ENCODE data around the gene NDOR1.

Gene NDOR1

DNA sequence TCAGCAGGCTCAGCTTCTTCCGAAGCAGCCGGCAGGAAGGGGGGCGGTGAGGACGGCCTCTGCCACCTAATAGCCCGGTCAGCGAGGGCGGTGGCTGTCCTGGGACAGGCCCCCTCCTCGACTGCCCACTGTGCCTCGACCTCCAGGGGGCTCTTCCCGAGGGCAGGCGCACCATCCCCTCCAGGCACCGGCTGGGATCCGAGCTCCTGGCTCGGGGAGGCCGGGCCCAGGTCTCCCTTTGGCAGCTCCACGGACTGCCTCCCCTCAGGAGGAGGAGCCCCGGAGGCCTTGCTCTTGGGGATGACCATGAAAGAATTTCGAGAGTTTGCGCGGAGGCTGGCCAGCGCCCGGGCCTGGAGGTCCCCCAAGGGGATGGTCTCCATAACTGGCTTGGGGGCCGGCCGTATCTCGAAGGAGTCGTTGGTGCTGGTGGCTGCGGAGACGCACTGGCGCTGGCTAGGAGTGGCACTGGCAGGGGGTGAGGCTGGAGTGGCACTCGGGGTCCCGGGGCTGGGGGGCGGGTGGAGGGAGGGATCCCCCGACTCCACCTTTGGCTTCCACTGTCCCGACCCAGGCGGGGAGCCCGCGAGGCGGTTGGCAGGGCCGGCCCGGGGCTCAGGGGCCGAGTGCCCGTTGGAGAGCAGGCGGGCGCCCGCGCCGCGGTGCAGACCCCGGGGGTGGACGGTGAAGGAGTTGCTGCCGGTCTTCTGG lies 5.9 kb upstream of the NDOR1 start:
- DNase-seq = no peak

DNA sequence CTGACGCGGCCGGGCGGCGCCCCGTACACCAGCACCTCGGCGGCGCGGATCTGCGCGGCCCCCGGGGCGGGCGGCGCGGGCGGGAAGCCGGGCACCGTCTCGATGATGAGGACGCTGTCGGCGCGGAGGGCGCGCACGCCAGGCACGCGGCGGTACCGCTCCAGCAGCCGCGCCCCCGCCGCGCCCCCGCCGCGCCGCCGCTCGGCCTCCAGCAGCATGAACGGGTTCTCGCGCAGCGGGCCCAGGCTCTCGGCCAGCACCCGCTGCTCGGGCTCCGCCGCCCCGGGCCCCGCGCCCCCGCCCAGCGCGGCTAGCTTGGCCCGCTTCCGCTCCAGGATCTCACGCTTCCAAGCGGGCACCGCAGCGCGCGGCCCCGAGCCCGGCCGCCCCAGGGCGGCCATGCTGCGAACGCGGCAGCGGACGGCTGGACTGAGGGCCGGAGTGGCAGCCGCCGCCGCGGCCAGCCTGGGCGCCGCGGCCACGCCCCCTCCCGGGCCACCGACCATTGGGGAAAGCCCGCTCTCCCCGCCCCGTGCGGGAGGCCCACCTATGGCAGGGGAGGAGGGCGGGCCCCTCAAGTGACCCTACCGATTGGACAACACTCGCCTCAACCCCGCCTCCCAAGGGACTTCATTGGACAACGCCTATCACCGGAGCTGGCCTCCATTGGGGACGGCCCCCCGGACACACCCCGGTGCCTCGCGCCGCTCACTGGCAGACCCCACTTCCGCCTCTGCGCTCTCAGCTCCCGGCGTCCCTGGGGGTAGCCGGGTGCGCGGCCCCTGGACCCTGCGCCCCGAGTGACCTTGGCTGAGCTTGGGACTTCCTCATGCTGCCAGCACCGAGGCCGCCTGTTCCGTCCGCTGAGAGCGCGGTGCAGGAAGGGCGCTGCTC lies 4.9 kb upstream of the NDOR1 start, which contains the start of gene TPRN:
TSS of gene TPRN (minus strand) at position 431 of the 894 bp plus-strand sequence. CDS start at position 401, 30 bp downstream.
- DNase-seq = peak; percentile 95

DNA sequence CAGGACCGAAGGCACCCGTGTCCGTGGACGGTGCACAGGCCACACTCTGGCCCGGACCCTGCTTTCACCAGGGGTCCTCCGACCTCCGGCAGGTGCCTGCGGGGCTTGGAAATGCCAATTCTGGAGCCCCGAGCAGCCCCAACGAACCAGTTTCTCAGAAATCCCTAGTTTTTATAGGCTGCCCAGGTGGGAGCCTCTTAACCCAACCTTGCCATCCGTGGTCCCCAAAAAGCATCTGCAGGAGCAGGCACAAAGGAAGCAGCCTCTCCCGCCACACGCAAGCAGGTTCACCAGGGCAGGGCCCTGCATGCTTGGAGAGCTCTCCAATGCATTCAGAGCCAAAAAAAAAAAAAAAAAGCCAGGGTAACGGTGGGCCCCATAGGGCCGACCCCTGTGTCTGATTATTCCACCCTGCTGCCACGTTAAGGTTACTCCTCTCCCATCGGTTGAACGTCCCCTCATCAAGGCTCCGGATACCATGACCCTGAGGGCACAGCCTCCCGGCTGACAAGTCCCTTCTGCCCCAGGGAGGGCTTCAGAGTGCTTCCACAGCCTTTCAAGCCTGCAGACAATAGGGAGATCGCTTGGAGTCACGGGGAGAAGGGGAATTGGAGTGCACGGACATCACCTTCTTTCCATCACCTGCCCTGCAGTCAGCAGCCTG lies 4.2 kb upstream of the NDOR1 start:
- no peak for DNase-seq

DNA sequence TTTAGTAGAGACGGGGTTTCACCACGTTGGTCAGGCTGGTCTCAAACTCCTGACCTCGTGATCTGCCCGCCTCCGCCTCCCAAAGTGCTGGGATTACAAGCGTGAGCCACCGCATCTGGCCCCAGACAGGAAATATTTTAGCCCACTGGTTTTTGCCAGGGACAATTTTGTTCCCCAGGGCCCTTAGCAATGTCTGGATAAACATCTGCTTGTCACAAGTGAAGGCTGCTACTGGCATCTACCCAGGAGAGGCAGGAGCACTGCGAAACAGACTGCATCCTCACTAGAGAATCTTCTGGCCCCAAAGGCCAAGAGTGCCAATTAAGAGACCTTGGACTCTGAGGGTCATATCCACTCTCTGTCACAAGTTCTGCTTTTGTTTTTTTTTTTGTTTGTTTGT lies 2.5 kb upstream of the NDOR1 start:
- DNase-seq = no peak

DNA sequence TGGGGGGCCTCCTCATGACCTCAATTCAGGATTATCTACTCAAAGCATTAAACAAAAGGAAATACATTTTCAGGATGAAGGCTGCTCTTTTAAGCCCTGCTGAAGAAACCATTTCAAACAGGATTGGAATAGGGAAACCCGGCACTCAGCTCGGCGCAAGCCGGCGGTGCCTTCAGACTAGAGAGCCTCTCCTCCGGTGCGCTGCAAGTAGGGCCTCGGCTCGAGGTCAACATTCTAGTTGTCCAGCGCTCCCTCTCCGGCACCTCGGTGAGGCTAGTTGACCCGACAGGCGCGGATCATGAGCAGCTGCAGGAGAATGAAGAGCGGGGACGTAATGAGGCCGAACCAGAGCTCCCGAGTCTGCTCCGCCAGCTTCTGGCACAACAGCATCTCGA lies 772 bp upstream of the NDOR1 start:
- no peak for DNase-seq

DNA sequence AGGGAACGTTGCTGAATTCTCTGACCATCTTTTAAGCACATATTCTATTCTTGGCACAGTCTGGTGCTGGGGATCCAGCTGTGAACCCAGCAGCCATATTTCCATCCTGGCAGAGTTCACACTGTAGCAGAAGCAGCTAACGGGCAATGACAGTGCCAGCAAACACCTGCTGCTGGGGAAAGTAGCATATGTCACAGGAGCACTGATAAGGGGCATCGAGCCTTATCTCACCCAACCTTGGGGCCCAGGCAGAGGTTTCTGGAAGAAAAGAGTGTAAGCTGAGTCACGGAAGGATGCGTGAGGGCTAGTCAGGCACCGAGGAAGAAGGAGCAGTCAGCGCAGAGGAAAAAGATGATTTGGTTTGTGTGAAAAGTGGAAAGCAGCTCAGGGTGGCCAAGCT lies 1.1 kb downstream of the NDOR1 start:
- DNase-seq = no peak

DNA sequence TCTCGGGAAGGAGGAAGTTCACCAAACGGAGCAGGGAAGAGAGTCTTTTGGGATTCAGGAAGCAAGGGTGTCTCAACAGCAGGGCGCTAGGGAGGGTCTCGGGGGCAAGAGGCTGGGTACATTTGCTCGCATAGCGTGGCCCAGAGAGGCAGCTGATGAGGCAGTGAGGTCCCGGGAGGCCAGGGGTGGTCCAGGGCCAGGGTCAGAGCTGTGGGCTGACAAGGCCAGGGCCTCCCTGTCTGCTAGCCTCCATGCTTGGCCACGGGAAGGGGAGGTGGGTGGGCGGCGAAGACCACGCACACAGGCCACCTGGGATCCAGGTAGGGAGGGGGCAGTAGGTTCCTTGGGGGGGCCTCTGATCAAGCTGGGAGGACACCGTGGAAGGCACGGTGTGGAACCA lies 6.0 kb downstream of the NDOR1 start:
- DNase-seq = no peak

DNA sequence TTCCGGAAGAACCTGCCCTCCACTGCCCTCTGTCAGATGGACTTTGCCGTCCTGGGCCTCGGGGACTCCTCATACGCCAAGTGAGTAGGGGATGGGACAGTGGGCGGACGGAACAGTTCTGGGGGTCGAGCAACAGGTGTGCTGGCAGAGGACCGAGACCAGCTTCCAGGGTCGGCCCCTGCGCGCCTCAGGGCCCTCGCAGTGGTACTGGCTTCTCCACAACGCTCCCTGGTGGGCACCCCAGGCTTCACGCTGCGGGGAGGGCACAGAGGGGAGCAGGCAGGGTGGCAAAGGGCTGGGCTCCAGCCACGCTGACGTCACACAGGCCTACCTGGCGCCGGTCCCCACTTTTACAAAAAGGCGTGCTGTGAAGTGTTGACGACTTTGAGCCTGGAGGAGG lies 7.0 kb downstream of the NDOR1 start:
- no peak for DNase-seq

DNA sequence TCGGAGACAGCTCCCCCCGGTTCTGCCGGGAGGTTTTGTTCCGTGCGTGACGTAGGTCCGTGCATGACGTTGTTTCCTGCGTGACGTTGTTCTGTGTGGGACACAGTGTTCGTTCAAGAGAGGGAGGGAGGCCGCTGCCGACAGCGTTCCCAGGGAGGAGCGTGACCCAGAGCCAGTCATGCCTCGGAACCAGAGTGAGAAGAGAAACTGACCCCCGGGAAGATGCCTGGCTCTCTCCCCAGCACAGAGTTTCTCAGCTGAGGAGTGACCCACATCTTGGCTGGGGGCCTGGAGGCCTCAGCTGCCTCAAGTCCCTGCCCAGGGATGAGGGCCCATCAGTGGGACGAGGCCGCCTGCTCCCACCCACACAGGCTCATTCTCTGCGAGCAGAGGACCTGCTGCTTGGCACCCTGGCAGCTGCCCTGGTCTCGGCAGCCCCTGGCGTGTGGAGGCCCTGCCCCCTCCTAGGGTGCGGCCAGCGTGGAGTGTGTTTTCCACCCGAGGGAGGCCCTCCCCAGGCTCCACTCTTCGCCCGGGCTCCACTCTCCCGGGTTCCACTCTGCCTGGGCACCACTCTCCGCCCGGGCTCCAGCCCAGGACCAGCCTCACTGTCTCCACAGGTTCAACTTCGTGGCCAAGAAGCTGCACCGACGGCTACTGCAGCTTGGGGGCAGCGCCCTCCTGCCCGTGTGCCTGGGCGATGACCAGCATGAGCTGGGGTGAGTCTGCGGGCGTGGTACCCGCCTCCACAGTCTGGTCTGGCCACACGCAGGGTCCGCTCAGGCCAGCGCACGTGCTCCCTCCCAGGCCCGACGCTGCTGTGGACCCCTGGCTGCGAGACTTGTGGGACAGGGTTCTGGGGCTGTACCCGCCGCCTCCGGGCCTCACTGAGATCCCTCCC lies 7.9 kb downstream of the NDOR1 start:
- DNase-seq = no peak

DNA sequence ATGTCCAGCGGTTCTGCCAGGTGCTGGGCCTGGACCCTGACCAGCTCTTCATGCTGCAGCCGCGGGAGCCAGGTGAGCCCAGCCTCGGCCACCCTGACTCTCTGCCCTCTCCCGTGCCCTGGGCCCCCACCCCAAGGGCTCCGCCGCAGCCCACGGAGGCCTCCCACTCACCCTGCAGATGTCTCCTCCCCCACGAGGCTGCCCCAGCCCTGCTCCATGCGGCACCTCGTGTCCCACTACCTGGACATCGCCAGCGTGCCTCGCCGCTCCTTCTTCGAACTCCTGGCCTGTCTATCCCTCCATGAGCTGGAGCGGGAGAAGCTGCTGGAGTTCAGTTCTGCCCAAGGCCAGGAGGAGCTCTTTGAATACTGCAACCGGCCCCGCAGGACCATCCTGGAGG lies 9.1 kb downstream of the NDOR1 start:
- no peak for DNase-seq

DNA sequence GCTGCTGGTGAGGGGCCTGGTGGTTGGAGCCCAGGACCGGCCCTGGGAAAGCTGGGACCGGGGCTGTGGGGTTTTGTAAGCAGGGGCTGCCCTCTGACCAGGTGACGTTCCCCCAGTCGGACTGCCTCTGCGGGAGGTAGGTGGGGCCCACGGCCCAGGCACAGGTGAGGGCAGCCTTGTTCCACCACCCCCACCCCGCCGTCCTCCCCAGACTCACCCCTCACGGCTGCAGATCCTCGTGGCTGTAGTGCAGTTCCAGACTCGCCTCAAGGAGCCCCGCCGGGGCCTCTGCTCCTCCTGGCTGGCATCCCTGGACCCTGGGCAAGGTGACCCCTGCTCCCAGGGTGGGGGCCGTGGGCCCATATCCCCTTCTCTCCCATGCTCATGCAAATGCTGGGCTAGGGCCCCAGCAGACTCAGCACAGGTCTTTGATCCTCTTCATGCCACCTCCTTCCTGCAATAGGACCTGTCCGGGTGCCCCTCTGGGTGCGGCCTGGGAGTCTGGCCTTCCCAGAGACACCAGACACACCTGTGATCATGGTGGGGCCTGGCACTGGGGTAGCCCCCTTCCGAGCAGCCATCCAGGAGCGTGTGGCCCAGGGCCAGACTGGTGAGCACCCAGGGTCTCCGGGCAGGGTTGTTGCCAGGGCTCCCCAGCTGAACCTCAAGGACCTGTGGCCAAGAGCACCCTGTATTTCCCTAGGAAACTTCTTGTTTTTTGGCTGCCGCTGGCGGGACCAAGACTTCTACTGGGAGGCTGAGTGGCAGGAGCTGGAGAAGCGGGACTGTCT lies 9.9 kb downstream of the NDOR1 start:
- DNase-seq = no peak

DNA sequence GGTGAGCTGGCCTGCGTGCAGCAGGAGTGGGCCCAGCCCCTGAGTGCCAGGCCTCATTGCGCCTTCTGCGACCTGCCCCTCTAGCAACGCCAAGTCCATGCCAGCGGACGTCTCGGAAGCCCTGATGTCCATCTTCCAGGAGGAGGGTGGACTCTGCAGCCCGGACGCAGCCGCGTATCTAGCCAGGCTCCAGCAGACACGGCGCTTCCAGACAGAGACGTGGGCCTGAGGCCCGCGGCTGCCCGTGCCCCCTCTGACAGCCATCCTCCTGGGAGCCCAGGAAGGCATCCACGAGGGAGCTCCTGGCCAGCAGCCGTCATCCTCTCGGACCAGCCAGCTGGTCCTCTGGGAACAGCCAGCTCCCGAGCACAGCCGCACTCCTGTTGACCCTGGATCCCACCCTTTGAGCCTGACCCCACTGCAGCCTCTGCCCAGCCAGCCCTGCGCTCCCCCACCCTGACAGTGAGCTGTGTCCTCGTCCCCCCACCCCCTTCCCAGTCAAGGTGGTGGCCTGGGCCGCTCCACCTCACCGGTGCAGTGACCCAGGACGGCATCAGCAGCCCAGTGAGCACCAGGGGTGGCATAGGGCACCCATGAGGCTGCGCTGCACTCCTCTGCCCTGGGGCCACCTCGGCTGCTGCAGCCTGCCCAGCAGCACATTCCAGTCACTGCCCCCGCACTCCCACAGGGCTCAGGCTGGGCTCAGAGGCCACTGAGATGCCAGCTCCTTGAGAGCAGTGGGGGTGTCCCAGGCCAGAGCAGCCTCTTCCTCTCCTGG lies 10.9 kb downstream of the NDOR1 start:
- DNase-seq = no peak

DNA sequence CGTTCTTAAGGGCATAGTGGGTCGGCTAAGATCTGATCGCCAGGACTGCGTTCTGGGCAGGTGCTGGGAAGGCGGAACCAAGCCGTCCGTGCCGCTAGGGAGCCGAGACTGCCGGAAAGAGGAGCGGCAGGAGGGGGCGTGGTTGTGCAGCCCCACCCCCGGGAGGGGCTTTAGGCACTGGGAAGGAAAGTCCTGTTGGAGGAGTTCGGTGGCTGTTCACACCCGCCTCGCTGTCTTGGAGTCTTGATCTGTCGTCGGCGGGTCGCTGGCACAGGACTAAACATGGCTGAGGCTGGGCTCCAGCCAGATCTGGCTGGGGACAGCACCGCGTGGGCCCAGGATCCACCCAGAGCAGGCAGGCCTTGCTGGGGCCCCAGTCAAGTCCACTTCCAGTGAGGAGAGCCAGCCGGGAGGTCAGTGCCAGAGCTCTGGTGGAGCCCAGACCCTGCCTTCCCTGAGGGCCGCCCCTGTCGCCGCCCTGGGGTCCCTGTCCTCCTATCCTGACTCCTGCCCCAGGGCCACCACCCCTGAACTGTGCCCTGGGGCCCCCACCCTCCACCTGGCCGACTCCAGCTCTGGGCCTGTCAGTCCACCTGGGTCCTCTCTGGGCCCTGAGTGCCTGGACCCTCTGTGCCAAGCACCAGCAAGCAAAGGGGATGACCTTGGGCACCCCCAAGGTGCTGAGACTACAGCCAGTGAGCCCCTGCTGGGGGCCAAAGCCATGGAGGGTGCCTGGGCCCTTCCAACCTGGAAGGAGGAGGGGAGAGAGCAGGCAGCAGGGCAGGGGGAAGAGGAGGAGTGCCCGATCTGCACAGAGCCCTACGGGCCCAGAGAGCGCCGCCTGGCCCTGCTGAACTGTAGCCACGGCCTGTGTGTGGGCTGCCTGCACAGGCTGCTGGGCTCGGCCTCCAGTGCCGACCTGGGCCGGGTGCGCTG lies 12.0 kb downstream of the NDOR1 start:
- DNase-seq = no peak

DNA sequence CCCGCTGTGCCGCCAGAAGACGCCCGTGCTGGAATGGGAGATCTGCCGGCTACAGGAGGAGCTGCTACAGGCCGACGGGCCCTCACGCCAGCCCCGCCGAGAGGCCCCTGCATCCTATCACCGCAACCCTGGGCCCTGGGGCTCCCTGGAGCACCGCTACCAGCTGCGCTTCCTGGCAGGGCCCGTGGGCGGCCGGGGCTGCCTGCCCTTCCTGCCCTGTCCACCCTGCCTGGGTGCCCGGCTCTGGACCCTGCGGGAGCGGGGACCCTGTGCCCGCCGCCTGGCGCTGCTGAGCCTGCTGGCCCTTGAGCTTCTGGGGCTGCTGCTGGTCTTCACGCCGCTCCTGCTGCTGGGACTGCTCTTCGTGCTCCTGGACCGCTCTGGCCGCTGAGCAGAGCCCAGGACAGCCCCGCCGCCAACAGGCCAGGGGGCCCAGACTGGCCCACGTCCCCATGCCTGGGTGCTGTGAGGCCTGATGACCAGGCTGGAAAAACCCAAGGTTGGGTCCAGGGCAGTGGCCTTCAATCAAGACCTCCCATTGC lies 12.8 kb downstream of the NDOR1 start:
- no peak for DNase-seq

DNA sequence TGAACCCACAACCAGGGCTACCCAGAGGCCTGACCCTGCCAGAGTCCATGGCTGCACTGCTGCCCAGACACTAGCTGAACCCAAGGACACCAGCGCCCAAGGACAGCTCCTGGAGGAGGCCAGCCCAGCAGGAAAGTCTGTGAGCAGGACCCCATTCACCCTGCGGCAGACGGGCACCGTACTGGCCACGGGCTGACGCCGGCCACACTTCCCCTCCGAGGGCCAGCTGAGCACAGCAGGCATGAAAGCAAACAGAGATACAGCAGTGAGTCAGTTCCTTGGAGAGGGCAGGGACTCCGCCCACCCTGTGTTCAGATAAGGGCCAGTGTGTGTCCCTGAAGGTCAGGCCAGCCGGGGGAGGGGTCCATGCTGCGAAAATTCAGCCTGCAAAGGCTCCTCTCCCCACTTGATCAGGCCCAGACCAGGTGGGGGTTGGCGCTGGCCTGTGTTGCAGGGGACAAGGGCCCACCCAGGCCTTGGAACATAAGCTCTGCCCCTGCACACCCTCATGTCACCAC lies 13.3 kb downstream of the NDOR1 start:
- DNase-seq = no peak

DNA sequence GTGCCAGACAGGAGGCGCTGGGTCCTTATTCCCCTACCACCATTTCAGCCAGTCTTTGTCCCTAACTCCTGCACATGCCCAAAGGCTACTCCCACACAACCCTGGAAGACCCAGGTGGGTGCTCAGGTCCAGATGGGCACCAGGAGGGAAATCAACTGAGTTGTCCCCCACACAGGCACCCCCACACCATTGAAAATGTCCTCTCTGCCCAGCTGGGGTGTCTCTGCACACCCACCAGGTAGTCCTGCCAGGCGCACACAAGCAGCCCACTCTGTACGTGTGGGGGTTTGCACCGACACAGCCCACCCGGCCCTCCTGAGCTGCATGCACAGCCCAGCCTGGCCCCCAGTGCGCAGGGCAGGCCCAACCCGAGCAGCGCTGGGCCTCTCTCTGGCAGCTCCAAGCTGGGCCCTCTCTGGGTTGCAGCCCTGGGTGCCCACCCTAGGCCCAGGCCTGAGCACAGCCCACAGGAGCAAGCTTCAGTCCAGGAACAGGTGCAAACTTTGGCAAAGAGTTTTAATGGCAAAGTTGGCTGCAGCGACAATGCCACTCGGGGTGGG lies 14.3 kb downstream of the NDOR1 start:
- no peak for DNase-seq

DNA sequence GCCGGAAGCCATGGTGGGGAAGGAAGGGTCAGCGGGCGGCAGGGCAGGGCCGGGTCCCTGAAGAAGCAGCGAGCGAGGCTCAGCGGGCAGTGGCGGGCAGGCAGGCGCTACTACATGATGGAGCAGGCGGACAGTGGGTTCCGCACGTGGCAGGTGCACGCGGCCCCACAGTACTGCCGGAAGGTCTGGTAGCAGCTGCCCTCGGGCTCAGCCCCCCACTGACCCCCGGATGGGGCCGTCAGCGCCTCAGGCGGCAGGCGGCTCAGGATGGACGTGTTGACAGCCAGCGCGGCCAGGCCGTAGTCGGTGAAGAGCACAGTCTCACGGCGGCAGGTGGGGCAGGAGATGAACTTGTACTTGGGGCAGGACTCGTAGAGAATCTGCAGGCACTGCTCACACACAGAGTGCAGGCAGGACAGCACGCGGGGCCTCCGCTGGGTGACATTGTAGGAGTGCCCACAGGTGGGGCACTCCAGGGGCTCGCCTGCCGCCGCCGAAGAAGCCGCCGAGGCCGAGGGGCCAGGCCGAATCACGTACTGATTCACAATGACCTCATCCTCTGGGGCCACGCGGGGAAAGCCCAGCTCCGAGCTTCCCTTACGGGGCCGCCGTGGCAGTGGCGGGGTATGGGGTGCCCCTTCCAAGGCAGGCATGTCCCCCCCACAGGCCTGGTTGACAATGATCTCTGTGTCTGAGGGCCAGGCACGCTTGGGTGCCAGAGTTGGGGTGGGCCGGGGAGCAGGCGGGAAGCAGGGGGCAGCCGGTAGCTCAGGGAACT lies 15.0 kb downstream of the NDOR1 start:
- no peak for DNase-seq

DNA sequence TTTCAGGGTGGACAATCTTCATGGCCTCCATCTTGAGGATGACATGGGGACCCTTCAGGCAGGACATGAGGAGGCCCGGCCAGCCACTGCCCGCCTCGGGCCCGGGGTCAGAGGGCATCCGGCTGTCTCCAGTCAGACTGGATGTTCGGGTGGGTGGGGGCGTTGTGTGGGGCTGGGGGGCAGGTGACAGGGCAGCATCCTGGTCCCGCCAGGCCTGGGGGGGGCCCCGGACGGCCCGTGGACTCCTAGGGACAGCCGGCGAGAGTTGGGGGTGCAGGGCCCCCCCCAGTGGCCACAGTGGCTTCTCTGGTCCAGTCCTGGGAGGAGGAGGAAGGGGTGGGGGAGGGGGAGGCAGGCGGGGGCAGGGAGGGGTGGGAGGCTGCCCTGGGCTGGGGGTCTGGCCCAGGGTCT lies 15.6 kb downstream of the NDOR1 start:
- no peak for DNase-seq

Data from NCI-H524 treated with DMSO at 0.1 percent for 48 hours (cell line).